Ishikawa (cell line): ENCODE results near the gene DAAM1.

ENCODE experiments used
- CEBPB ChIP-seq: IDR thresholded peaks from 2 replicates; pipeline ENCODE4 v1.6.1; 2012
- CREB1 ChIP-seq: IDR thresholded peaks from 2 replicates; pipeline ENCODE4 v1.6.1; 2012; ENCODE audit warnings: low read depth
- EGR1 ChIP-seq: IDR thresholded peaks from 2 replicates; pipeline ENCODE4 v1.6.1; 2012
- MAX ChIP-seq: IDR thresholded peaks from 2 replicates; pipeline ENCODE4 v1.6.1; 2012
- RAD21 ChIP-seq: IDR thresholded peaks from 2 replicates; pipeline ENCODE4 v1.6.1; 2012; ENCODE audit warnings: low read depth
- REST ChIP-seq: IDR thresholded peaks from 2 replicates; pipeline ENCODE4 v1.6.1; 2012; ENCODE audit warnings: low read depth, mild to moderate bottlenecking
- TAF1 ChIP-seq: IDR thresholded peaks from 2 replicates; pipeline ENCODE4 v1.6.1; 2012; ENCODE audit warnings: low read depth, mild to moderate bottlenecking
- TEAD4 ChIP-seq: IDR thresholded peaks from 2 replicates; pipeline ENCODE4 v1.6.1; 2012

- TF ChIP-seq TAF1 (no peak), CREB1 (no peak), TEAD4 (no peak), CEBPB (no peak), REST (no peak), MAX (no peak), RAD21 (no peak), EGR1 (no peak)
Measured at GRCh38 chr14:59299731-59300130, 111.3 kb downstream of the DAAM1 start.
